NCI-H446 treated with DMSO at 0.1 percent for 48 hours (cell line): ENCODE data around the gene FAM13B.

Experiments
- DNase-seq: peaks from one replicate; lab custom pipeline; 2025; lab: John Stamatoyannopoulos, UW

Gene FAM13B

DNA sequence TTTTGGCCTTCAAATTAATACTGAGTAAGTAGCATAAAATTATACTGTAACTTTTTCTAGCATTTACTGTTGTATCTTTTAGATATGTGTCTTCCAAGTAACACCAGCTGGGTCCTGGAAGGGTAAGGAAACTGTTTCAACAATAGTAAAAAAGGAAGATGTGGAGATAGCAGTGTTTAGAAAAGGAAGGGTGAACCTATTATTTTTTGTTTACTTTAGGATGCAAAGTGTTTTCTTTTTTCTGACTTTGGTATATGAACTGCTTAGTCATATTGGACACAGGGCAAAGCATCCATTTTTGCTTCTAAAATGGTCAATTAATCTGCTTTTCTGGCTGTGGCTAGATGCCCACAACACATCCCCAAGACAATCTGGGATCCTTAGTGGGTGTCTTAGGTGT, 138.3 kb downstream of the FAM13B start:
- DNase-seq, result no peak

DNA sequence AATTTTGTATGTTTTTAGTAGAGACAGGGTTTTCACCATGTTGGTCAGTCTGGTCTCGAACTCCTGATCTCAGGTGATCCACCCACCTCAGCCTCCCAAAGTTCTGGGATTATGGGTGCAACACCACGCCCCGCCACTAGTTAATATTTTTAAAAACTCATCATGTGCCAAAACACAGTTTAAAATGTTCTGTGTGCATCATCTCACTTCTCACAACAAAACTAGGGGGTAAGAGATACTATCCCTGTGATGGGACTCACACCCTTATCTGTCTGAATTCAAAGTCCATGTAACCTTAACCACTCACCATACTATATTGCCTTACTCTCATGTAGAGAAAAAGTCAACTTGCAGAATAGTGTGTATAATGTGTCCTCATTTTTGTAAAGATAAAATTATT, 141.0 kb downstream of the FAM13B start:
- DNase-seq, result no peak

DNA sequence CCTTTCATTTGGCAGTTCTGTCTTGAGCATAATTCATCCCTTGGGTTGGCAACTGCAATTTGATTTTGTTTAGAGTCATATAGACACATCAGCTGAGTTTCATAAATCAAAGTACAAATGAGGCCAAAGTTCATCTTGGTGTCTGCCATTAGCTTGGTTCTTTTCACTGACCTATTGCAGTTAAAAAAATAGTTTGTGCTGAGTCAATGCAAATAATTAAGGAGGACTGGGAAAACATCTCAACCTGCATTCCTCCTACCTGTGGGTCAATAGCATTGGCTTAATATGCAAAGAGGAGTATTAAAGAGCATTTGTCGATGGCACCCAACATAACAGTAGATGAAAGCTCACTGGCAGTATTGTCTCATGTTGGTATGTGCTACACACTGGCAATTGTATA, 142.0 kb downstream of the FAM13B start:
- no peak for DNase-seq

DNA sequence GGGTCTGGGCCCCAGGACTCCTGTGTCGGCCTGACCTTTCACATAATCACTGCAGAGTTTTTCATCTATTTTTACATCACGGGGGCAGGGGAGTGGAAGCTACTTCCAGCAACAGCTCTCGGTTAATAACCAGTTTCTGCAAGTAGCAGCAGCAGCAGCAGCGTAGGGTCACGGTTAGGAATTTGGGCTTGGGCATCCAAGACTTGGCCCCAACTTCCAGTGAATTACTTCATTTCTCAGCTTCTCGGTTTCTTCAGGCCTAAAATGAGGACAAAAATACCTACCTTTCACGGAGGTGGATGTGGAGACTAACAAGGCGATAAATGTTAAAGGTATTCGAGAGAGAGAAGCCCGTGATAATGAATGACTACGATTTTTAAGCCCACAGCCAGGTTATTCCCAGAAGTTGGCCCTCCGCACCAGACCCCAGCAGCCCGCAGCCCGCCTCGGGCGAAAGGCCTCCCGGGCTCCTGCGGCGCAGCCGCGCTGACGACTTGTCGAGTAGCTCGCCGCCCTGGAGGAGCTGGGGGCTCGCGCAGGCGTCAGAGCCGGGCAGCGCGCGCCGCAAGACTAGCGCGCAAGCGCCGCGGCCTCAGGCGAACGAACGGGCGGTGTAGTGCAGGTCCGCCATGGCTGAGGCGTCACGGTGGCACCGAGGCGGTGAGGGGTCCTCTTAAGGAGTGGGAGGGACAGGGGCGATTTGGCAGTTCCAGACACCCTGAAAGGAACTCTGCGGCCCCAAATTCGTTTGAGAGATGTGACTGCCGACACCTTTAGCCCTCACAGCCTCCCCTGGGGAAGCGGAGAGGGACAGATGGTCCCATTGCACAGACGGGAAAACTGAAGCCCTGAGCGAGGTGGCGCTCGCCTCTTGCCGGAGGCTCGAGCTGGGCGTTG, 143.8 kb downstream of the FAM13B start, which contains the start of gene PKD2L2:
Gene PKD2L2 (plus strand): TSS at position 595 of the 897 bp plus-strand sequence. CDS start 35 bp downstream, at position 630.
- DNase-seq, result no peak

DNA sequence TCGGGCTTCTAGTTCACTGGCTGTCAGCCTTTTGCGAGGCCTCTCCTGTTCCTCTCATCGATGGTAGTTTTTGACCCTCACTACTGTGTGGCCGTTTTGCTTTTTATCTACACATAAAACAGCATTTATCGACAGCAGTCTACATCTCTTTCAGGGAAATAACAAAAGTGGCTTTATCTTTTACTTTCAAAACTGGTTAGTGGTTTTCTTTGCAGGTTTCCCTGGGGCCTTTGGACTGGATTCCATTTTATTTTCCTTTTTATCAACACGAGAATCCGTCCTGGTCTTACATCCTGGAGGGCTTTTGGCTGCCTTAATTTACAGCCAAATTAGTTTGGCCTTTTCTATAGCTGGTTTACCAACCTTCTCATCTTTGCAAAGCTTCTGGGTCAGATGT, 144.4 kb downstream of the FAM13B start:
- DNase-seq, result no peak
